GM10847 (cell line): ENCODE data around the gene COA4.

Experiments used
- POLR2A ChIP-seq: IDR thresholded peaks from 2 replicates; pipeline ENCODE4 v1.6.1; 2011; ENCODE audit not compliant: insufficient read length; ENCODE audit errors: extremely low read depth

Gene COA4

GRCh38 chr11:73830261-73830660, 46.4 kb downstream of the COA4 start:
- no peak for TF ChIP-seq POLR2A
